OCI-LY3 (cell line): ENCODE data around the gene COL11A2.

Experiments
- CTCF ChIP-seq: fragments of 200-600, 300-600 bp; sonication (generic); IDR thresholded peaks from 2 replicates; pipeline ENCODE4 v1.5.1; 2014; ENCODE audit warnings: antibody characterized with exemption, low read length, low read depth
- EZH2phosphoT487 ChIP-seq: fragments of 200-600 bp; shearing (Covaris generic); IDR thresholded peaks from 2 replicates; pipeline ENCODE4 v1.6.1; 2018; ENCODE audit warnings: antibody characterized with exemption, mixed run types, low read depth

- TF ChIP-seq CTCF: no peak
- TF ChIP-seq EZH2phosphoT487: no peak
These were observed 18.6 kb downstream of the COL11A2 start for GRCh38 chr6:33173535-33174180.
